Stomach (tissue), 4 donors: ENCODE data around the gene OSBPL9.

Experiments used
- CTCF ChIP-seq, 7 experiments: fragments of 450-650 bp in 4 of 7; fragments of 200-600 bp in 3 of 7; sonication (generic) in 3 of 7; IDR thresholded peaks; one replicate each; pipeline ENCODE4 v1.5.1; 2016 to 2019; ENCODE audit warnings: antibody characterized with exemption in 7 of 7, control low read depth in 2 of 7, mild to moderate bottlenecking in 1 of 7
- EP300 ChIP-seq: sonication (generic); formaldehyde crosslinking; IDR thresholded peaks from one replicate; pipeline ENCODE4 v1.6.1; 2017; ENCODE audit warnings: antibody characterized with exemption
- POLR2AphosphoS5 ChIP-seq, 3 donors: sonication (generic); formaldehyde crosslinking; IDR thresholded peaks; one replicate each; pipeline ENCODE4 v1.6.1; 2016; ENCODE audit warnings: antibody characterized with exemption in 3 of 3

- no peak for TF ChIP-seq EP300
- peak in 1 of 3 donors; percentile 27 for TF ChIP-seq POLR2AphosphoS5 (IDR thresholded peaks at IDR 0.05)
- TF ChIP-seq CTCF (IDR thresholded peaks at IDR 0.05) = no peak
Observed at GRCh38 chr1:51642739-51643142, 25.8 kb downstream of the OSBPL9 start.
